GM12891 (cell line): ENCODE data around the gene FTO.

Experiments used
- POLR2A ChIP-seq: IDR thresholded peaks from 2 replicates; pipeline ENCODE4 v1.6.1; 2011; ENCODE audit warnings: low read depth, low read length, control low read depth
- POLR2AphosphoS5 ChIP-seq: IDR thresholded peaks from 2 replicates; pipeline ENCODE4 v1.6.1; 2011; ENCODE audit warnings: low read depth, low read length, control low read depth
- TAF1 ChIP-seq: IDR thresholded peaks from 2 replicates; pipeline ENCODE4 v1.6.1; 2011; ENCODE audit warnings: low read depth, low read length, control low read depth

DNA sequence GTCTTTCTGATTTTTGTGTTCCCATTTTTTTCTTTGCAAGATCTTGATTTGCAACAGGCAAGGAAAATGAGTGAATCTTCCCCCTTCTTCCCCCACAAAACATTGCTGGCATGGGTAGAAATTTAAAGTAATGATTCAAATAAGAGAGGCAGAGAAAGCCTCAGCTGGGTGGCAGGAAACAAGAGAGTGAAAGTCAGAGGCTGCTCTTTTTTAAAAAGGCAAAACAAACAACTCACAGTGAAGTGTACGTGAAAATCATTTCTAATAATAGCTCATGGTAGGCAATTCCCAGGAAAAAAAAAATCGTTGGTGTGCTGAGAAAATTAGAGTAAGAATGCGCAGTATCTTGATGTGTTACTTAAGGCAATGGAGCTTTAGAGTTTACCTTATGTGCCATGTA is 229.5 kb downstream of the FTO start:
- no peak for TF ChIP-seq POLR2A
- TF ChIP-seq POLR2AphosphoS5: no peak
- TF ChIP-seq TAF1: no peak
